ENCODE measurements around the gene MACROD2.
"Not testable (repeated sequence)": the region's sequence is repeated elsewhere in the genome, so short reads cannot be mapped to it uniquely, and the experiment has no call there.

The MACROD2 gene

GRCh38 chr20:15336536-15336935 is 1341.2 kb downstream of the MACROD2 start:
- no peak for DNase-seq (ENCODE audit: low read depth, low spot score)

- DNase-seq (ENCODE audit: low read depth, low spot score): no peak
Measured at GRCh38 chr20:15339264-15339663, 1343.9 kb downstream of the MACROD2 start.

- no peak for DNase-seq (ENCODE audit: low read depth, low spot score)
Measured at GRCh38 chr20:15342991-15343523, 1347.7 kb downstream of the MACROD2 start.

- no peak for DNase-seq (ENCODE audit: low read depth, low spot score)
Measured at GRCh38 chr20:15345287-15345686, 1350.0 kb downstream of the MACROD2 start.

- DNase-seq (ENCODE audit: low read depth, low spot score): no peak
Measured at GRCh38 chr20:15346657-15347280, 1351.5 kb downstream of the MACROD2 start.

- DNase-seq (ENCODE audit: low read depth, low spot score): no peak
Measured at GRCh38 chr20:15359056-15359455, 1363.7 kb downstream of the MACROD2 start.

GRCh38 chr20:15362849-15363248 is 1367.5 kb downstream of the MACROD2 start:
- no peak for DNase-seq (ENCODE audit: low read depth, low spot score)

GRCh38 chr20:15364781-15365180 is 1369.5 kb downstream of the MACROD2 start:
- no peak for DNase-seq (ENCODE audit: low read depth, low spot score)

- no peak for DNase-seq (ENCODE audit: low read depth, low spot score)
Measured at GRCh38 chr20:15370370-15370769, 1375.1 kb downstream of the MACROD2 start.

GRCh38 chr20:15374682-15375081 is 1379.4 kb downstream of the MACROD2 start:
- DNase-seq (ENCODE audit: low read depth, low spot score): no peak

- no peak for DNase-seq (ENCODE audit: low read depth, low spot score)
Measured at GRCh38 chr20:15375836-15376235, 1380.5 kb downstream of the MACROD2 start.

- DNase-seq (ENCODE audit: low read depth, low spot score): not testable (repeated sequence)
Measured at GRCh38 chr20:15377603-15378002, 1382.3 kb downstream of the MACROD2 start.

- no peak for DNase-seq (ENCODE audit: low read depth, low spot score)
Measured at GRCh38 chr20:15378151-15378550, 1382.8 kb downstream of the MACROD2 start.

GRCh38 chr20:15379681-15380296 is 1384.5 kb downstream of the MACROD2 start:
- no peak for DNase-seq (ENCODE audit: low read depth, low spot score)

GRCh38 chr20:15380770-15381169 is 1385.5 kb downstream of the MACROD2 start:
- DNase-seq (ENCODE audit: low read depth, low spot score): no peak

GRCh38 chr20:15387228-15387627 is 1391.9 kb downstream of the MACROD2 start:
- DNase-seq (ENCODE audit: low read depth, low spot score): no peak

GRCh38 chr20:15395457-15395856 is 1400.1 kb downstream of the MACROD2 start:
- DNase-seq (ENCODE audit: low read depth, low spot score): no peak

- no peak for DNase-seq (ENCODE audit: low read depth, low spot score)
Measured at GRCh38 chr20:15396026-15396425, 1400.7 kb downstream of the MACROD2 start.

- no peak for DNase-seq (ENCODE audit: low read depth, low spot score)
Measured at GRCh38 chr20:15396900-15397299, 1401.6 kb downstream of the MACROD2 start.

GRCh38 chr20:15399781-15400180 is 1404.5 kb downstream of the MACROD2 start:
- no peak for DNase-seq (ENCODE audit: low read depth, low spot score)

GRCh38 chr20:15406072-15406471 is 1410.8 kb downstream of the MACROD2 start:
- no peak for DNase-seq (ENCODE audit: low read depth, low spot score)

GRCh38 chr20:15411781-15412180 is 1416.5 kb downstream of the MACROD2 start:
- no peak for DNase-seq (ENCODE audit: low read depth, low spot score)

GRCh38 chr20:15415908-15416307 is 1420.6 kb downstream of the MACROD2 start:
- DNase-seq (ENCODE audit: low read depth, low spot score): no peak

Data from smooth muscle cell of the brain vasculature (primary cell).